MV-4-11 (cell line): ENCODE data around the gene HHATL.

ENCODE experiments used
- DNase-seq: peaks from one replicate; lab custom pipeline; 2025; lab: John Stamatoyannopoulos, UW

The HHATL gene

DNA sequence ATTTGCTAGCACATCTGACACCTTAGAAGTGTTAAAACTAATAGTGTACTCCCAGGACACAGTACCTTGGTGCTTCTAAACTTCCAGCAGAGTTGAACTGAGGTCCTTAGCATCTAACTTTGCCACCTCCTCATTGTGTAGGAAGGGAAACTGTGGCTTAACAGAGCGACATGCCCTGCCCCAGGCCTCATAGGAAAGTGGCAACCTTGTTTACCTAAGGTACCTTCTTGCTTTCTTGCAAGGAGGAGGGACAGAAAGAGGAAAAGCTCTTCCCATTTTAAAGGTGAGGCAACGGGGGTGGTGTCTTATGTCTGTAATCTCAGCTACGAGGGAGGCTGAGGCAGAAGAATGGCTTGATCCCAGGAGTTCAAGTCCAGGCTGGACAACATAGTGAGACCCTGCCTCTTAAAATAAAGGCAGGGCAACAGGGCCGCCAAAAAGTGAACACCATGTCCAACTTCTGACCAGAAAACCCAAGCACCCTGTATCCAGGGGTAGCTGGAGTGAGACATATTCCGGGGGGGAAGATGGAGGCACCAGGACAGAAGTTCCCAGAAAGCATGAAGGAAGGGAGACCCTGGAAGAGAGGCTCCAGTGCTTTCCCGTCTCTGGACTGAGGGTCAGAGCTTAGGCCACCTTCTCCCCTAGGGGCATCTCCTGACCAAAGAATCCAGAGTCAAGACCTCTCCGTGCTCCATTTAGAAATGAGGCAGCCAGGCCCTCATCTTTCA lies 17.8 kb downstream of the HHATL start:
- DNase-seq = no peak

- DNase-seq = peak; percentile 95
These were observed 18.6 kb downstream of the HHATL start for GRCh38 chr3:42683875-42684598.

- no peak for DNase-seq
These were observed 20.1 kb downstream of the HHATL start for GRCh38 chr3:42682301-42683070.

DNA sequence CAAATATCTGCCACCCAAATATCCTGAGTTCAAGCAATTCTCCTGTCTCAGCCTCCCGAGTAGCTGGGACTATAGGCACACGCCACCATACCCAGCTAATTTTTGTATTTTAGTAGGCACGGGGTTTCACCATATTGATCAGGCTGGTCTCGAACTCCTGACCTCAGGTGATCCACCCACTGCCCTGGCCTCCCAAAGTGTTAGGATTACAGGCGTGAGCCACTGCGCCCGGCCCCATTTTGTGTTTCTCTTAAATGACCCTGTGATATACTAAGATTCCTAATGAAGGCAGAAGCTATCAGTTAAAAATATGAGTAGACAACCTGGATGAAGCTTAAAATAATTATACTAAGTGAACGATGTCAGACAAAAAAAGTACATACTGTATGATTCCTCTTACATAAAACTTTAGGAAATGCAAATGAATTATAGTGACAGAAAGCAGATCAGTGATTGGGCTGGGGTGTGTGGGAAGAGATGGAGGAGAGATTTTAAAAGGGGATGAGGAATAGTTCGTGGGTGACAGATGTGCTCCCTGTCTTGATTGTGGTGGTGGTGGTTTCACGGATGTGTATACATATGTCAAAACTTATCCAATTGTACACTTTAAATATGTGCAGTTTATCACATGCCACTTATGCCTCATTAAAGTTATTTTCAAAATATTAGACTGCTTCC lies 21.1 kb downstream of the HHATL start:
- DNase-seq = no peak

DNA sequence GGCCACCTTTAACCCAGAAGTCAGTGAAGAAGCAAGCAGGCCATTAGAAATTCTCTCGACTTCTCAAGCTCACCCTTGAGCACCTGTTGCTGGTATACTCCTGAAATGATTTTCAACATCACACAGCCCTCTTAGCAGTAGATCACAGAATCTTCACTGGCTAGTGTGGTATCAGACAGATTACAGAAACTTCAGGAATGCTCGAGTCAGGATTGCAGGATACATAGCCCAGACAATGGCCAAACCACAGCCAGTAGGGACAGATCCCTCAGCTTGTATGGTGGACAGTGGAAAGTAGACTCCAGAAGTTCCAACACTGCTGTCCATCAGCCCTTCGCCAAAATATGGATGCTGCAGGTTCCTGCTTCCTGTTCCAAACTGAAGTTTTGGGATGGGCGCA lies 21.8 kb downstream of the HHATL start:
- no peak for DNase-seq

- no peak for DNase-seq
These were observed 22.3 kb downstream of the HHATL start for GRCh38 chr3:42680271-42680670.

GRCh38 chr3:42678447-42678846 lies 24.2 kb downstream of the HHATL start:
- DNase-seq = no peak

GRCh38 chr3:42675909-42676308 lies 26.7 kb downstream of the HHATL start:
- DNase-seq = no peak

- no peak for DNase-seq
These were observed 28.5 kb downstream of the HHATL start for GRCh38 chr3:42674146-42674545.

DNA sequence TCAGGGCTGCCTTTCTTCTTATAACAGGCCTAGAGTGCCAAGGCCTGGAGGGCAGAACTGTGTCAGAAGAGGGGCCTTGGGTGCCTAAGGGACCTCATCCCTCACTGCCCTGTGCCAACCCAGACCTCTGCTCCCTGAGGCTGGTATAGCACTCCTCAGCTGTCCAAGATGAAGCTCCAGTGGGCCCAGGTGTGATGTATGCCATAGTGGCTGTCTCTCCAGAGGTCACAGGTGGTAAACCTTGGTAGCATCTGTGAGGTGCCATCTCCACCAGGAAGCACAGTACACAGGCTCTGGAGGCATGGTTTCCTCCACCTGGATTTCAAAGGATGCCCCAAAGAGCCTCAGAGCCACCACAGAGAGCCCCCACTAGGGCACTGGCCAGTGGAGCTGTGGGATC lies 29.5 kb downstream of the HHATL start:
- no peak for DNase-seq

GRCh38 chr3:42672515-42672914 lies 30.1 kb downstream of the HHATL start:
- peak; percentile 37 for DNase-seq

DNA sequence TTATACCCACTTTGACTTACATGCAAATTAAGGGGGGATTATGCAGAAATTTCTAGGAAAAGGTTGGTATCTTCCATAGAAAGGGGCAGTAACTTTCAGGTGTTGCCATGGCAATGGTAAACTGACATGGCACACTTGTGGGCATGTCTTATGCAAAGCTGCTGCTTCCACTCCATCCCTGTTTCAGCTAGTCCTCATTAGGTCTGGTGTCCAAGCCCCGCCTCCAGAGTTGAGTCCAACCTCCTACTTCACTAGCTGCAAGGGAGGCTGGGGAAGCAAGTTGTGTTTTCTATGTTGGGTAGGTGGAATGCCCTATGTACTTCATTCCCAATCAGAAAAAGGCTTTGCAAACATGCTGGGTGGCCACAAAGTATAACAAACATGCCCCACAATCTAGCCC lies 31.9 kb downstream of the HHATL start:
- DNase-seq = no peak

DNA sequence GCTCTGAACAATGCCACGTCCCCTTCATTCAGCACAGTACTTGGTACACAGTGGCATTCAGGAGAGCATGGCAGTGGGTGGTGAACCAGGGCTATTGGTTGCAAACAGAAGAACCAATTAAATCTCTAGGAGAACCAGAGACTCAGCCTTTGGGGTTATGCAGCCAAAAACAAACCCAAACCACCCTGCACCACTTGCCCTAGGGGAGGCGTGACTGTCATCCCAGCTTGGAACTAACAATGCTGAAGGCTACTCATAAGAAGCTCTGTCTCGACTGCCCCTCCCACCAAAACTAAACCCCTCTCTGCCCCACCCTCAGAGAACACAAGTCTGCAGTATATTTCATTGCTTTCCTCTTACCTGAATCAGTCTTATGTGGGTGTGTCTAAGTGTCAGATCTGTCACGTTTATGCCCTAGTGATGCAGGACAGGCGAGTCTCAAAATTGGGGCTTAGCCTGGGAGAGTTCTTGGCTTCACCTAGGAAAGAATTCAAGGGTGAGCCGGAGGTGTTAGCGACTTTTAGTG lies 32.5 kb downstream of the HHATL start:
- DNase-seq = no peak

GRCh38 chr3:42668793-42669217 lies 33.8 kb downstream of the HHATL start:
- no peak for DNase-seq

- DNase-seq = no peak
These were observed 34.2 kb downstream of the HHATL start for GRCh38 chr3:42668413-42668760.

GRCh38 chr3:42667523-42668412 lies 34.8 kb downstream of the HHATL start:
- DNase-seq = no peak

DNA sequence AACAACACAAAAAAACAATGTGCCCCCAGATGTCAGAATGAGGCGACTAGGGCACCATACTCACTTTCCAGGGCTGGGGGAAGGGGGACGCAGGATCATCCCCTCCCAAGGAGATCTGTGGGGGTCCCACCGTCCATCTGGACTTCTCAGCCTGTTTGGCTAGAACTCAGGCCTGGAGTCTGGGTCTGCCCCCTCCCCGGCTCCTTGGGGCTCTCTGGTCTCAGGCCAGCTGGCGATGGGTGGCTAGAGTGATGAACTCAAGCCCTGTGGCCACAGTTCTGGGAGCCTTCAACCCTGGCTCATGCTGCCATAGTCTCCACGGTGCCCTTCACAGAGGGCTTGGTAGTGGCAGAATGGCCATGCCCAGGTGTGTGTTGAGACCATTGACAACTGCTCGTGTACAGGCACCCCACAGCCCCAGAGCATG lies 35.5 kb downstream of the HHATL start:
- no peak for DNase-seq

GRCh38 chr3:42666577-42666998 lies 36.0 kb downstream of the HHATL start:
- no peak for DNase-seq

- DNase-seq = no peak
These were observed 36.6 kb downstream of the HHATL start for GRCh38 chr3:42666022-42666421.

DNA sequence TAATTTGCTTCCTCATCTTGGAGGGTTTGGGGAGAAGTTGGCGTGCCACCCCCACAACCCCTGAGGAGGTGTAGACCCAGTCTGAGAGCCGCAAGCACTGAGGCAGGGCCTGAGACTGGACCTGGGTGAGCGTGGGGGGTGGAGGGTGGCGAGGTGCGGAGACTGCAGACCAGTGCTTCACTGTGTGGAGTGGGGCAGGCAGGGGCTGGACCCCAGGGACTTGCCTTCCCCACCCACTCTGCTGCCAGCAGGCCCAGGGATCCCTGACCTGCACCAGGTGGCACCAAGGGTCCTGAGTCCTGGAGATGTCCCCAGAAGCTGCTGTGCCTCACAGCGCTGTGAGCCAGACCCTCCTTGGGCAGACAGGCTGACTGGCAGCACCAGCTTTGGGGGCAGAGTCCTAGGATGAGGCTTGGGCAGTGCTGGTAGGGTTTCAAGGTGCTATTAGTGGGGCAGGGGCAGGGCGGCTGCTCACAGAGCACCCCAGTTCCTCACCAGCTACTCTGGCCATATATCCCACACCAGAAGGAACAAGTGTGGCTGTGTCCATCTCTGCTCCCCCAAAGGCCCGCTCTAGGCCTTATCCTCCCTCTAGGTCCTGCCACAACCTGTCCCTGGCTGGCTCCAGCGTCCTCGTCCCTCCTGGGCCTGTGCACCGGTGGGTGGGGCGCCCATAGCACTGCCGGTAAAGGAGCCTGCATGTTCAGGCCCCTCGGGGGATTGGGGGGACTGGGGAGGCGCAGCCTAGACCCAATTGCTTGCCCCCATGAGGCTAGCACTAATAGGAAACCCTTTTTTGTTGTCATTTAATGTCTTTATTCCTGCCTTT lies 37.3 kb downstream of the HHATL start:
- no peak for DNase-seq
